Activated B cell treated with CpG ODN at 0.5 μM for 24 hours (primary cell): Measurements from ENCODE around the gene HRC. TPM values are rescaled to one million over a fixed set of nuclear protein-coding genes. Genes with fewer than 3 reads are reported as not detected.

Experiments used
- ATAC-seq: fragments of 200-7000 bp; cut with Tn5 transposase; one replicate; pipeline ENCODE4 v1.10.0; 2021; ENCODE audit warnings: low read depth, mild to moderate bottlenecking, moderate library complexity
- CTCF ChIA-PET: fragments of 350-600 bp; sonication (Branson Sonifier 250); formaldehyde crosslinking; loops from one replicate; lab custom pipeline; 2021; ENCODE audit warnings: antibody characterized with exemption; lab: Charles Lee
- POLR2A ChIA-PET: fragments of 350-600 bp; sonication (Branson Sonifier 250); formaldehyde crosslinking; loops from one replicate; lab custom pipeline; 2021; ENCODE audit warnings: antibody characterized with exemption; lab: Charles Lee
- DNase-seq: peaks from one replicate; pipeline ENCODE4 v3.0.0; 2022
- H3K27ac Mint-ChIP-seq: one replicate; pipeline ENCODE4 v1.8.0; 2020; ENCODE audit warnings: mixed read lengths
- H3K27me3 Mint-ChIP-seq: one replicate; pipeline ENCODE4 v1.8.0; 2021; ENCODE audit warnings: mixed read lengths
- H3K36me3 Mint-ChIP-seq: one replicate; pipeline ENCODE4 v1.8.0; 2021; ENCODE audit warnings: low read depth, mixed read lengths
- H3K4me1 Mint-ChIP-seq: one replicate; pipeline ENCODE4 v1.8.0; 2021; ENCODE audit warnings: mixed read lengths
- H3K4me3 Mint-ChIP-seq: one replicate; pipeline ENCODE4 v1.8.0; 2020; ENCODE audit warnings: mild to moderate bottlenecking, mixed read lengths
- H3K9me3 Mint-ChIP-seq: one replicate; pipeline ENCODE4 v1.8.0; 2020; ENCODE audit warnings: mixed read lengths
- CTCF ChIP-seq: fragments of 200-600 bp; IDR thresholded peaks from one replicate; pipeline ENCODE4 v1.8.0; 2022; ENCODE audit warnings: antibody characterized with exemption, mild to moderate bottlenecking
- intact Hi-C: fragments of 100-400 bp; cut with micrococcal nuclease; formaldehyde crosslinking; loops from one replicate; pipeline ENCODE4 v1.15.1; 2024
- total RNA-seq: library from RNA; stranded (reverse); gene quantifications from 2 replicates; pipeline ENCODE4 v1.2.3, GENCODE V29; 2022

HRC gene
- total RNA-seq, 1 donor from 2014 or later = not detected

GRCh38 chr19:49109569-49110233, 45.5 kb downstream of the HRC start:
- DNase-seq (no peak), ATAC-seq (no peak)
- H3K9me3 Mint-ChIP-seq = no peaks in the 10 kb centered on the region
- intact Hi-C loops = loop anchor here (5.0 to 10.0 kb wide), 4 partner anchors 98 to 765 kb away; partner anchors contain the start of genes AKT1S1, DBP, GYS1 and RUVBL2
- no peaks in the 10 kb centered on the region for H3K27me3 Mint-ChIP-seq
- H3K4me1 Mint-ChIP-seq = peaks cover 11% of the 10 kb centered on the region
- no peak overlapping the region for H3K27ac Mint-ChIP-seq
- CTCF ChIA-PET = interaction anchor here (1.4 kb wide), 1 partner anchor 12 kb away, joined by 3 read pairs; no protein-coding TSS in a partner anchor
- TF ChIP-seq CTCF = no peak
- H3K4me3 Mint-ChIP-seq = no peak overlapping the region
- POLR2A ChIA-PET = interaction anchor here (0.6 to 0.7 kb wide), 2 partner anchors 34 to 476 kb away, joined by 4 to 8 read pairs; no protein-coding TSS in a partner anchor
- peaks cover 45% of the 10 kb centered on the region for H3K36me3 Mint-ChIP-seq

- Mint-ChIP-seq H3K27ac (no peak overlapping the region), H3K4me3 (no peak overlapping the region), H3K4me1 (peaks cover 14% of the 10 kb centered on the region), H3K9me3 (no peaks in the 10 kb centered on the region), H3K36me3 (peaks cover 51% of the 10 kb centered on the region), H3K27me3 (no peaks in the 10 kb centered on the region)
- DNase-seq = no peak
- TF ChIP-seq CTCF = no peak
- intact Hi-C loops = no loop called here
- ChIA-PET POLR2A (interaction anchor here (0.5 to 0.7 kb wide), 2 partner anchors 450 to 475 kb away, joined by 3 to 8 read pairs; no protein-coding TSS in a partner anchor), CTCF (interaction anchor here (1.4 kb wide), 1 partner anchor 11 kb away, joined by 3 read pairs; no protein-coding TSS in a partner anchor)
- ATAC-seq = no peak
These were observed 46.1 kb downstream of the HRC start for GRCh38 chr19:49109051-49109450.

- peaks cover 9% of the 10 kb centered on the region for H3K4me1 Mint-ChIP-seq
- ChIA-PET POLR2A (no interaction called here), CTCF (no interaction called here)
- DNase-seq (no peak), ATAC-seq (no peak)
- peaks cover 57% of the 10 kb centered on the region for H3K36me3 Mint-ChIP-seq
- intact Hi-C loops = no loop called here
- H3K27me3 Mint-ChIP-seq = no peaks in the 10 kb centered on the region
- no peak overlapping the region for H3K4me3 Mint-ChIP-seq
- H3K9me3 Mint-ChIP-seq = no peaks in the 10 kb centered on the region
- H3K27ac Mint-ChIP-seq = no peak overlapping the region
- TF ChIP-seq CTCF = no peak
These were observed 47.4 kb downstream of the HRC start for GRCh38 chr19:49107625-49108459.

GRCh38 chr19:49106648-49107135, 48.5 kb downstream of the HRC start:
- peak; percentile 28 for TF ChIP-seq CTCF
- peak; percentile 83 for ATAC-seq
- intact Hi-C loops = no loop called here
- Mint-ChIP-seq H3K9me3 (no peaks in the 10 kb centered on the region), H3K4me1 (peaks cover 9% of the 10 kb centered on the region), H3K36me3 (peaks cover 66% of the 10 kb centered on the region), H3K27me3 (no peaks in the 10 kb centered on the region), H3K27ac (peak overlapping the region; percentile 62), H3K4me3 (no peak overlapping the region)
- CTCF ChIA-PET = interaction anchor here (0.9 to 1.7 kb wide), 6 partner anchors 9 to 101 kb away, joined by 3 to 19 read pairs (median 4); no protein-coding TSS in a partner anchor
- POLR2A ChIA-PET = interaction anchor here (1.3 kb wide), 1 partner anchor 9 kb away, joined by 4 read pairs; no protein-coding TSS in a partner anchor
- DNase-seq = peak; percentile 56
